Hair follicular keratinocyte (primary cell): ENCODE measurements around the gene HTD2. TPM values are rescaled to one million over a fixed set of nuclear protein-coding genes. Genes with fewer than 3 reads are reported as not detected.

Experiments used
- total RNA-seq: library from RNA; depleted of rRNA; stranded (reverse); fragments of >200 nt; gene quantifications from 2 replicates; pipeline ENCODE4 v1.2.3, GENCODE V29; 2015

HTD2 gene
- total RNA-seq: 3.2 and 11.3 TPM in 2 replicates

DNA sequence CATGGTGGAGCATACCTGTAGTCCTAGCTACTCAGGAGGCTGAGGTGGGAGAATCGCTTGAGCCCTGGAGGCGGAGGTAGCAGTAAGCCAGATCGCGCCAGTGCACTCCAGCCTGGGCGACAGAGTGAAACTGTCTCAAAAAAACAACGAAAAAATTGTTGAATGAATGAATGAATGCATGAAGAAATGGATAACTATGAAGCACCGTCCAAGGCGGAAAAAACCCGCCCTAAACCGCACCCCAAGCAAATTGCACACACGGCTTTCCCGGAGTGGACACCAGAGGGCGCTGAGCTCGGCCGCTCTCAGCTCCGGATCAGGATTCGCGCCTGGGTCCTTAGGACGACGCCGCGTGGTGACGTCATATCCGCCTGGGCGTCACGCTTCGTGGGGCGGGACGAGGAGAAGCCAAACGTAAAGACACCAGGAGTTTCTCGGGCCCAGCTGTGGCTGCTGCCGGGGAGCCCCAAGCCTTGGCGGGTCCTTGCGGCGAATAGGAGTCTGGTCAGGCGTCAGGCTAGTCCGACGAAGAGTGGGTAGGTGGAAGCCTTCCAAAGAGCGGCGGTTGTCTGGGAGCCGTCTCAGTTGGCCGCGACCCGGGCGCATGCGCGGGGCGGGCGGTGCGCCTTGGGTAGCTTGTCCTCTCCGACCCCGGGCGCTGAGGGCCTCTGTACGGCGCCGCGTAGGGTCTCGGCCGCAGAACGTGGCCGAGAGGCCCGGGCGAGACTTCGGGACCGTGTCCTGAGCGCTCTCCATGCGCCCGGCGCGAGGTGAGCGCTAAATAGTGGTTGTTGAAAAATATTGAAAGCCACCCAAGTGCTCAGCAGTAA is at the start of gene HTD2, which contains the start of gene RPP14:
TSS of gene HTD2 (plus strand) at position 639 of the 830 bp plus-strand sequence. CDS start 11,094 bp downstream, outside the sequence.
TSS of gene RPP14 (plus strand) at position 364 of the 830 bp plus-strand sequence. CDS start 4,085 bp downstream, outside the sequence.

DNA sequence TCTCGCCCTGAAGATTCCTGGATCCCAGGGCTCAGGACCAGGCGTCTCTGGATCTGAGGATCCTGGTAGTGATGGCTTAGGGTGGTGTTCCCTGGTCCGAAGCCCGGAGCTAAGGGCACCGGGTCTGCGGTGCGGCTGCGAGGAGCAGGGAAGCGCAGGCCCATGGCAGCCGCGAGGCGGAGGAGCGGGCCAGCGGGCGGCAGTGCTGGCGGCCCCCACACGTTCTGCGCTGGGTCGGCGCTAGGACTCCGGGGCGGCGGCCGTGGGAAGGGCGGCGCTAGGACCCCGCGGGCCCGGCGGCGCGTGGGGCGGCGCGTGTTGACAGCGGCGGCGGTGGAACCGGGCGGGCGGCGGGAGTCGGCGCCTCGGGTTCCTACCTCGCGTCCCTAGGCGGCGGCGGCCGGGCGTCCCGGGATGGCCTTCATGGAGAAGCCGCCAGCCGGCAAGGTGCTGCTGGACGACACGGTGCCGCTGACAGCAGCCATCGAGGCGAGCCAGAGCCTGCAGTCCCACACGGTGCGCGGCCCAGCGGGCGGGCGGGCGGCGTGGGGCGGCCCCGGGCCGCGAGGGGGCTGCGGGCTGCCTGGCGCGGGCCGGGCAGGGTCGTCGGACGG is 26.4 kb downstream of the HTD2 start, which contains the start of gene PXK:
TSS of gene PXK (plus strand) at position 318 of the 614 bp plus-strand sequence. CDS start at position 415, 97 bp downstream.

Other genes starting within 250 kb of the HTD2 start
- not detected in 2 replicates for gene DNASE1L3, start 95.5 kb upstream of the HTD2 start, total RNA-seq
- 4.6 and 4.9 TPM in 2 replicates for gene ABHD6, start 68.7 kb upstream of the HTD2 start, total RNA-seq
- gene RPP14, start 275 bp upstream of the HTD2 start, total RNA-seq: 9.0 and 12.5 TPM in 2 replicates
- gene PXK, start 26.4 kb downstream of the HTD2 start, total RNA-seq: 13.6 and 22.3 TPM in 2 replicates
- gene PDHB, start 127.3 kb downstream of the HTD2 start, total RNA-seq: 84.7 and 92.6 TPM in 2 replicates
- 5.0 and 5.5 TPM in 2 replicates for gene KCTD6, start 185.6 kb downstream of the HTD2 start, total RNA-seq
- 0.39 and 1.1 TPM in 2 replicates for gene ACOX2, start 230.7 kb downstream of the HTD2 start, total RNA-seq